H9 (cell line): ENCODE measurements around the gene SMIM20. TPM values are rescaled to one million over a fixed set of nuclear protein-coding genes. Genes with fewer than 3 reads are reported as not detected.
A peak's percentile ranks its signal among the peaks of the same experiment; 100 is the strongest.

Source experiments
- DNase-seq: peaks from one replicate; pipeline ENCODE4 v3.0.0-alpha.2; 2017
- H2AFZ ChIP-seq: one replicate; pipeline ENCODE4 v1.6.1; 2013; ENCODE audit warnings: mild to moderate bottlenecking, low read length, control low read depth, moderate library complexity
- H2AK5ac ChIP-seq: 2 replicates; pipeline ENCODE4 v1.6.1; 2013; ENCODE audit warnings: low read length, control low read depth, mixed read lengths; ENCODE audit not compliant: insufficient read length
- H2BK120ac ChIP-seq: one replicate; pipeline ENCODE4 v1.6.1; 2013; ENCODE audit warnings: low read depth, mild to moderate bottlenecking, low read length, control low read depth, inconsistent platforms; ENCODE audit not compliant: poor library complexity, severe bottlenecking
- H2BK12ac ChIP-seq: 2 replicates; pipeline ENCODE4 v1.6.1; 2013; ENCODE audit warnings: low read length, control low read depth, mixed read lengths, low read depth; ENCODE audit not compliant: insufficient read length
- H2BK15ac ChIP-seq: 2 replicates; pipeline ENCODE4 v1.6.1; 2013; ENCODE audit warnings: low read depth, low read length, control low read depth
- H2BK20ac ChIP-seq: one replicate; pipeline ENCODE4 v1.6.1; 2013; ENCODE audit warnings: low read depth, mild to moderate bottlenecking, low read length, control low read depth, inconsistent platforms; ENCODE audit not compliant: poor library complexity, severe bottlenecking
- H2BK5ac ChIP-seq: 2 replicates; pipeline ENCODE4 v1.6.1; 2013; ENCODE audit warnings: low read length, control low read depth, mixed read lengths; ENCODE audit not compliant: insufficient read length
- H3K14ac ChIP-seq: 2 replicates; pipeline ENCODE4 v1.6.1; 2013; ENCODE audit warnings: low read length, control low read depth; ENCODE audit not compliant: insufficient read depth
- H3K18ac ChIP-seq: 2 replicates; pipeline ENCODE4 v1.6.1; 2013; ENCODE audit warnings: low read depth, mild to moderate bottlenecking, mixed read lengths, low read length, control low read depth; ENCODE audit not compliant: insufficient read length
- H3K23ac ChIP-seq: 2 replicates; pipeline ENCODE4 v1.6.1; 2013; ENCODE audit warnings: low read length, control low read depth, mixed read lengths, low read depth; ENCODE audit not compliant: insufficient read length
- H3K23me2 ChIP-seq: 2 replicates; pipeline ENCODE4 v1.6.1; 2013; ENCODE audit warnings: low read depth, mild to moderate bottlenecking, mixed read lengths, low read length, control low read depth; ENCODE audit not compliant: insufficient read length, poor library complexity, severe bottlenecking
- H3K27ac ChIP-seq: 2 replicates; pipeline ENCODE4 v1.5.1; 2013; ENCODE audit warnings: low read length, control low read depth, mixed read lengths, low read depth; ENCODE audit not compliant: insufficient read length
- H3K27me3 ChIP-seq: 2 replicates; pipeline ENCODE4 v1.6.1; 2013; ENCODE audit warnings: low read length, control low read depth, inconsistent platforms; ENCODE audit not compliant: insufficient read depth
- H3K4ac ChIP-seq: 2 replicates; pipeline ENCODE4 v1.6.1; 2013; ENCODE audit warnings: low read depth, mild to moderate bottlenecking, control low read depth, inconsistent platforms, low read length, moderate library complexity
- H3K4me1 ChIP-seq: 2 replicates; pipeline ENCODE4 v1.6.1; 2013; ENCODE audit warnings: low read length, control low read depth, inconsistent platforms; ENCODE audit not compliant: insufficient read depth
- H3K4me2 ChIP-seq: 2 replicates; pipeline ENCODE4 v1.6.1; 2013; ENCODE audit warnings: low read length, control low read depth, mixed read lengths; ENCODE audit not compliant: insufficient read length, insufficient read depth
- H3K56ac ChIP-seq: 2 replicates; pipeline ENCODE4 v1.6.1; 2013; ENCODE audit warnings: low read depth, mild to moderate bottlenecking, mixed read lengths, low read length, control low read depth; ENCODE audit not compliant: insufficient read length
- H3K79me1 ChIP-seq: 2 replicates; pipeline ENCODE4 v1.6.1; 2013; ENCODE audit warnings: low read depth, mild to moderate bottlenecking, moderate library complexity, low read length, control low read depth, inconsistent platforms; ENCODE audit not compliant: insufficient read depth, poor library complexity, severe bottlenecking
- H3K79me2 ChIP-seq: 2 replicates; pipeline ENCODE4 v1.6.1; 2013; ENCODE audit warnings: low read length, control low read depth, inconsistent platforms; ENCODE audit not compliant: insufficient read depth
- H3K9ac ChIP-seq: 2 replicates; pipeline ENCODE4 v1.6.1; 2013; ENCODE audit warnings: low read length, control low read depth, mixed read lengths; ENCODE audit not compliant: insufficient read length; ENCODE audit errors: extremely low read depth
- H3K9me3 ChIP-seq: one replicate; pipeline ENCODE4 v1.6.1; 2013; ENCODE audit warnings: low read depth, low read length, inconsistent platforms; ENCODE audit not compliant: control insufficient read depth
- H3T11ph ChIP-seq: one replicate; pipeline ENCODE4 v1.6.1; 2013; ENCODE audit warnings: mild to moderate bottlenecking, low read length, control low read depth, inconsistent platforms
- H4K20me1 ChIP-seq: one replicate; pipeline ENCODE4 v1.6.1; 2013; ENCODE audit not compliant: control insufficient read depth, insufficient read length, insufficient read depth
- H4K5ac ChIP-seq: 2 replicates; pipeline ENCODE4 v1.6.1; 2013; ENCODE audit warnings: low read depth, mild to moderate bottlenecking, mixed read lengths, low read length, control low read depth; ENCODE audit not compliant: insufficient read length
- H4K8ac ChIP-seq: replicated peaks from 2 replicates; pipeline ENCODE4 v1.6.1; 2013; ENCODE audit warnings: low read length, control low read depth, mixed read lengths, low read depth; ENCODE audit not compliant: insufficient read length
- H4K91ac ChIP-seq: 2 replicates; pipeline ENCODE4 v1.6.1; 2013; ENCODE audit warnings: low read depth, mild to moderate bottlenecking, moderate library complexity, mixed read lengths, low read length, control low read depth; ENCODE audit not compliant: insufficient read length
- H3K27ac Mint-ChIP-seq, 3 experiments: 2 replicates in 2 of 3; 3 replicates in 1 of 3; pipeline ENCODE4 v1.8.0; 2020 to 2021; ENCODE audit warnings: mixed read lengths in 3 of 3, mild to moderate bottlenecking in 1 of 3, moderate library complexity in 1 of 3
- H3K27me3 Mint-ChIP-seq: 2 replicates; pipeline ENCODE4 v1.8.0; 2021; ENCODE audit warnings: low read depth, mild to moderate bottlenecking, moderate library complexity, mixed read lengths
- H3K36me3 Mint-ChIP-seq, 3 experiments: 2 replicates in 2 of 3; 3 replicates in 1 of 3; pipeline ENCODE4 v1.8.0; 2020 to 2021; ENCODE audit warnings: low read depth in 3 of 3, mixed read lengths in 3 of 3; ENCODE audit not compliant: insufficient read depth in 1 of 3
- H3K4me1 Mint-ChIP-seq, 2 experiments: 2 replicates each; pipeline ENCODE4 v1.8.0; 2020; ENCODE audit warnings: mixed read lengths in 2 of 2
- H3K4me3 Mint-ChIP-seq, 2 experiments: 2 replicates in 1 of 2; 3 replicates in 1 of 2; pipeline ENCODE4 v1.8.0; 2020 to 2021; ENCODE audit warnings: mild to moderate bottlenecking in 2 of 2, mixed read lengths in 2 of 2, moderate library complexity in 1 of 2
- H3K9me3 Mint-ChIP-seq, 2 experiments: 2 replicates in 1 of 2; 3 replicates in 1 of 2; pipeline ENCODE4 v1.8.0; 2020; ENCODE audit warnings: mild to moderate bottlenecking in 2 of 2, mixed read lengths in 2 of 2, moderate library complexity in 1 of 2
- CTCF ChIP-seq: fragments of 200-600 bp; sonication (generic); conservative IDR thresholded peaks from 3 replicates; pipeline ENCODE4 v1.8.0; 2021; ENCODE audit warnings: antibody characterized with exemption, mild to moderate bottlenecking
- WGBS: extraction: QIAGEN DNeasy Blood & Tissue Kit; methylation state at CpG from one replicate; pipeline ENCODE4 v1.1.7; 2013; ENCODE audit warnings: missing lambda C conversion rate, low lambda C conversion rate, mixed read lengths; ENCODE audit not compliant: insufficient read length; ENCODE audit errors: extremely low coverage; 5-methylcytosine and 5-hydroxymethylcytosine counted together
- total RNA-seq: library from RNA; stranded (reverse); gene quantifications from 2 replicates; pipeline ENCODE4 v1.2.1, GENCODE V29; 2021

The SMIM20 gene
- total RNA-seq, 1 experiment from 2014 or later = 40.2 TPM

GRCh38 chr4:25923745-25924144 is 9.7 kb downstream of the SMIM20 start:
- TF ChIP-seq CTCF = no peak
- no peaks in the 10 kb centered on the region for H3K27me3 ChIP-seq
- peaks cover 5% of the 10 kb centered on the region; the same call in 1 of the 2 replicates for H3K79me2 ChIP-seq
- no peak overlapping the region for H2BK120ac ChIP-seq
- no peak overlapping the region for H3K9ac ChIP-seq
- Mint-ChIP-seq H3K9me3 (no peaks in the 10 kb centered on the region), H3K4me1 (peaks cover 10 to 16% of the 10 kb centered on the region in 2 experiments), H3K27ac (no peak overlapping the region), H3K4me3 (no peak overlapping the region), H3K27me3 (no peaks in the 10 kb centered on the region), H3K36me3 (peaks cover 2 to 26% (median 21%) of the 10 kb centered on the region in 3 experiments; a peak in 6 of 7 replicates)
- H3K18ac ChIP-seq = peak overlapping the region; percentile 82
- H3K79me1 ChIP-seq = no peaks in the 10 kb centered on the region
- H2BK20ac ChIP-seq = no peak overlapping the region
- H3K9me3 ChIP-seq = no peaks in the 10 kb centered on the region
- H4K5ac ChIP-seq = no peak overlapping the region
- H3K14ac ChIP-seq = no peak overlapping the region
- no peak overlapping the region for H2BK5ac ChIP-seq
- H3K4ac ChIP-seq = no peak overlapping the region
- H3T11ph ChIP-seq = no peak overlapping the region
- H3K56ac ChIP-seq = no peak overlapping the region
- H3K4me2 ChIP-seq = no peak overlapping the region
- no peak overlapping the region for H3K27ac ChIP-seq
- H4K20me1 ChIP-seq = no peaks in the 10 kb centered on the region
- H3K4me1 ChIP-seq = no peaks in the 10 kb centered on the region
- H2AK5ac ChIP-seq = no peak overlapping the region
- H2BK15ac ChIP-seq = no peak overlapping the region
- DNase-seq = no peak
- H4K8ac ChIP-seq = no peak overlapping the region
- no peak overlapping the region for H2BK12ac ChIP-seq
- whole genome bisulfite sequencing = no CpG with 5 or more reads among the region's 5 CpGs
- H4K91ac ChIP-seq = no peak overlapping the region
- peak overlapping the region; percentile 40 for H3K23ac ChIP-seq
- H3K23me2 ChIP-seq = no peaks in the 10 kb centered on the region
- no peak overlapping the region for H2AFZ ChIP-seq
